Stimulated activated CD8-positive, alpha-beta memory T cell treated with anti-CD3 and anti-CD28 coated beads, Interleukin-12 subunit alpha, Interleukin-12 subunit beta, amount 100 ng/mL, for 24 hours (primary cell): Measurements from ENCODE around the gene ARL8A.
A peak's percentile ranks its signal among the peaks of the same experiment; 100 is the strongest.
"Not testable (repeated sequence)": the region's sequence is repeated elsewhere in the genome, so short reads cannot be mapped to it uniquely, and the experiment has no call there.

Source experiments
- DNase-seq: peaks from one replicate; pipeline ENCODE4 v3.0.0-alpha.2; 2020; ENCODE audit errors: extremely low read depth

Gene ARL8A

GRCh38 chr1:202173993-202174392 is 29.5 kb upstream of the ARL8A start:
- DNase-seq, result no peak

GRCh38 chr1:202172015-202172355 is 27.4 kb upstream of the ARL8A start:
- DNase-seq, result no peak

DNA sequence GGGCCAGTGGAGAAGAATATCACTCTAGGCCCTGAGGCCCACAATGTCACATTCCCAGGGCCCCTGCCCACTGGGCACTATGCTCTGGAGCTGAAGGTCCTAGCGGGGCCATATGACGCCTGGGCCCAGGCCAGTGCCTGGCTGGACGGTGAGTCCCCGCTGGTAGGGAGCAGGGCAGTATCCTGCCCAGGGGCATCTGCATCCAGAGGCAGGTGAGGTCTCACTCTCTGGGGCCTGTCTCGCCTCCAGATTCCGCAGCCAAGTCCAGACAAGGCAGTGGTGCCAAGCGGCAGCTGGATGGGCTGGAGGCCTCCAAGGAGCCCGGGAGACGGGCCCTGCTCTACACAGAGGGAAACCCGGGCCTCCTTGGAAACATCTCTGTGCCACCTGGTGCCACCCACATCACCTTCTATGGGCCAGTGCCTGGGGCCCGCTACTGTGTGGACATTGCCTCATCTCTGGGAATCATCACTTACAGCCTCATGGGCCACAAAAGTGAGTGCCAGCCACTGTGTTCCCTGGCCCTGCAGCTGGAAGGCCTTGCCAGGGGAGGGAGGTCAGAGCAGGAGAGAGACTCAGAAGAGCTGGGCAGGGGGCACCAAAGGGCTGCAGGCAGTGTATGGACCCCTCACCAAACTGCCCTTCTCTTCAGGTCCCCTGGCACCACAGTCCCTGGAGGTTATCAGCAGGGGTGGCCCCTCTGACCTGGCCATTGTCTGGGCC is 26.9 kb upstream of the ARL8A start:
- DNase-seq, result no peak

GRCh38 chr1:202170726-202171125 is 26.2 kb upstream of the ARL8A start:
- no peak for DNase-seq

DNA sequence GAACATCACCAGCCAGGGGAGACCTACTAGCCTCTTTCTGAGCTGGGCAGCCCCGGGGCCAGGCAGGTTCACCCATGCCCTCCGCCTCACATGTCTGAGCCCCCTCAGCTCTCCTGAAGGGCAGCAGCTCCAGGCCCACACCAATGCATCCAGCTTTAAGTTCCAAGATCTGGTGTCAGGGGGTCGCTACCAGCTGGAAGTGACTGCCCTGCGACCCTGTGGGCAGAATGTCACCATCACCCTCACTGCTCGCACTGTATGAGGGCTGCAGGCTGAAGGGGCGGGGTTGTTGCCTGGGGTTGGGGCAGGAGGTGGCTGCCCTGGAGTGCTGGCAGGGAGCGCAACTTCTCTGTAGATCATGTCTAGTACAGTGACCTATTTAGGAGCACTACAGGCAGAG is 24.3 kb upstream of the ARL8A start:
- DNase-seq, result no peak

GRCh38 chr1:202167708-202168415 is 23.3 kb upstream of the ARL8A start:
- no peak for DNase-seq

DNA sequence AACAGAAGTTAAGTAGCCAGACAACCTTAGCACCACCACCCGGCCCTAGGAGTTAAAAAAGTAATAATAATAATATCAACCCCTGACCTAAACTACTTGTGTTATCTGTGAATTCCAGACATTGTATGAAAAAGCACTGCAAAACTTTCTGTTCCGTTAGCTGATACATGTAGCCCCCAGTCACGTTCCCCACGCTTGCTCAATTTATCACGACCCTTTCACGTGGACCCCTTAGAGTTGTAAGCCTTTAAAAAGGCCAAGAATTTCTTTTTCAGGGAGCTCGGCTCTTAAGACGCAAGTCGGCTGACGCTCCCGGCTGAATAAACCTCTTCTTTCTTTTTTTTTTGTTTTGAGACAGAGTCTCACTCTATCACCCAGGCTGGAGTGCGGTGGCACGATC is 22.5 kb upstream of the ARL8A start:
- DNase-seq, result not testable (repeated sequence)

- DNase-seq, result no peak
These were observed 21.7 kb upstream of the ARL8A start for GRCh38 chr1:202165942-202166843.

- DNase-seq, result no peak
These were observed 20.9 kb upstream of the ARL8A start for GRCh38 chr1:202165267-202165941.

DNA sequence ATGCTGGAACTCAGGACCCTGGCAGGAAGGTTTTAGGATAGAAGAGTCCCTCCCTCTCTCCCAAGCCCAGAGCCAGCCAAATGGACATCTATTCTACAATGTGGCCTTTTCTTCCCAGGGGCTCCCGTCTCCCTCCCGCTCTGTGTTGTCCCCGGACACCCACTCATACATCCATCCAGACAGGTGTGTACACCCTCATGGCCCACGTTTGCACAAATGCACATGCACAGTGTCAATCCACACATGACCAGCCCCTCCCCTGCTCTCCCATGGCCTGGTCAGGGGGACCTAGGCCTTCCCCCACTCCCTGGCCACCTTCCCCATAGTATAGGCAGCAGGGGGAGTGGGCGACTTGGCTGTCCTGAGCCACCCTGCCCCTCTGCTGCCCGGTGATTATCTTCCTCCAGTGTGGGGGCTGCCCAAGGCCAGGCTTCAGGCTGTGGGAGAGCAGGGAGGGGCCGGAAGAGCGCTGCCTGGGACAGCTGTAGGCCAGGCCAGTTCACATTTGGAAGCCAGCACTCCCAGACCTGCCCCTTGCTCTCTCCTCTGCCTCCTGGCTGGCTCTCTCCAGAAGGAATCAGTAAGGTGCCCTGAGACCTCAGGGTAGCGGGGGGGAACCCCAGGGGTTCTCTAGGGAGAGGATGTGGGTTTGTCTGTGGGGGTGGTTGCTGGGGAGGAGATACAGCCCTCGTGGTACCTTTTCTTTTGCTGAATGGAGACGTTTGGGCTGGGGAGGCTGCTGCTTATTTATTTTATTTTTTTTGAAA is 19.9 kb upstream of the ARL8A start:
- no peak for DNase-seq

- DNase-seq, result no peak
These were observed 19.0 kb upstream of the ARL8A start for GRCh38 chr1:202163281-202164270.

DNA sequence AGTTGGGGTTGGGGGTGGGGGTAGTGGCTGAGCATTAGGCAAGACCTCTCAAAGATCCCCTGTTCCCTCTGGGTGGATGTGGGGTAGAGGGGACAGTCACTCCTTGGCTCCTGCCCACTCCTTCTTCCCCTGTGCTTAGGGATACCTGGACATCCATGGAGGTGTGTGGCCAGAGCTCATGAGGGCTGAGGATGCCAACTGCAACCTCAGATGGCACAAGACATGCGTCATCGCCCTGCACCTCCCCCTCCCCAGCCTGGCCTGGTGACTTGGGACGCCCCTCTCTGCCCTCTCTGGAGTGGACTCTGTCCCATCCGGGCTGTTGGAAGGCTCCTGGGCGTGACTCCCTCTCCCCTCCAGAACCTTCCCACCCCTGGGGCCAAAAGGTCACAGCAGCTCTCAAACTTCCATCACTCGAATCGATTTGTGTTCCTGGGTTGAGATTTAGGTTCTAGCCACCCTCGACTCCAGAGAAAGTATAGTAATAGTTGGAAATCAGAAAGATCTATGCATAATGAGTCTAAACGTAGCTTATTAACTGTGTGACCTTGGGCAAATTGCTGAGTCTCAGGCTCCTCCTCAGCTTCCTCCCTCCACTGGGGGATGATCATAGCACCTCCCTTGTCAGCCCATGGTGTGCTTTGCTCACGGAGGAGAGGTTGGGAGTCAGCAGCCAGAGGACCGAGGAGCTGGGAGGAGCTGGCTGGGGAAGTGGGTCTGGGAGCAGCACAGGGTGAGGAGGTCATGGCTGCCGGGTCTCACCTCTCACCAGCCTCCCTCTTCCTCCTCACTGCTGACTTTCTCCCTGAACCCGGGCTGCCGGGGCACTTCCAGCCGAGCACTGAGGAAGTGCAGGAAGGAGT is 18.1 kb upstream of the ARL8A start:
- no peak for DNase-seq

DNA sequence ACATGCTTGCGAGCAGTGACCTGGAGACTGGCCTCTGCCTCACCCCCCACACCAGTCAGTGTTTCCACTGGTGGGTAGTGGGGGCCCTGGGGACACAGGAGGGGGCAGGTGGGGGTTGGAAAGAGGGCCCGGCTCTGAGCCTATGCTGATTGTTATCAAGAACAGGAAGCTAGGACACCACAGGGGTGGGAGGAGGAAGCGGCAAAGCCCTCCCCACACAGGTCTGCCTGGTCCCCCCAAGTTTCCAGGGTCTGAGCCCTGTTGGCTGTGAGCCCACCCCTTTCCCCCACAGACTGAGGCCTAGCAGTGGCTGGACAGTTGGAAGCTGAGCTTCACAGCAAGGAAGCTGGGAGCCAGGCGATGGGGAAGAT is 17.5 kb upstream of the ARL8A start:
- DNase-seq, result no peak

- DNase-seq, result no peak
These were observed 16.9 kb upstream of the ARL8A start for GRCh38 chr1:202161151-202162046.

DNA sequence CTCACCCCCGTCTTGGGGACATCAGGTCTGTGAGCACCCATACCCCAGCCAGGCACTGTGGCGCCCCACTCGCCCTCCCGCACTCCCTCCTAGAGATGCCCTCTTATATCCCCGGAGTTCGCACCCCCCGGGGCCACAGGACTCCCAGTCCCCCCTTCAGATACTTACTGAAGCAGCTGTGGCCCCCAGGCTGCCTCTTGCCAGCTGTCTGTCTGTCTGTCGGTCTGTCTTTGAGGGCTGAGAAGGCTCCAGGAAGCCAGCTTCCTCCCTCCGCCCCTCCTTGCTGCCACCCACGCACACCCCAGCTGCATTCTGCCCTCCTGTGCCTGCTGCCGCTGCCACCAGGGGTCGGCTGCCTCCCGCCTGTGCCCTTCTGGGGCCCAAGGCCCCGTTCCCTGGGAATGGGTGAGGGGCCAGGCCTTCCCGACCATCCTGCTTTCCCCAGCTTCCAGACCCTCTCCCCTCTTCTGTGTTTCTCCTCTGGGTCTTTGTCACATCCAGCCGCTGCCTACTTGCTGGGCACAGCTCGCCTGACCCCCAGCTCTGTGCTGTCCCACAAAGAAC is 15.9 kb upstream of the ARL8A start, which contains the start of gene PTPN7:
Gene PTPN7, minus strand, starts transcription at position 226 of the 564 bp plus-strand sequence. CDS start 1,200 bp downstream, outside the sequence.
- peak; percentile 80 for DNase-seq

GRCh38 chr1:202159534-202160371 is 15.2 kb upstream of the ARL8A start:
- DNase-seq, result no peak
